Panc1 (cell line): Measurements from ENCODE around the gene ROS1.

Experiments
- CTCF ChIP-seq: fragments of 450-650 bp; IDR thresholded peaks from 2 replicates; pipeline ENCODE4 v1.5.1; 2017; ENCODE audit warnings: mild to moderate bottlenecking
- POLR2AphosphoS5 ChIP-seq: IDR thresholded peaks from 2 replicates; pipeline ENCODE4 v1.6.1; 2012; ENCODE audit warnings: mild to moderate bottlenecking, low read depth, low read length, moderate library complexity
- REST ChIP-seq, 2 experiments: IDR thresholded peaks; 2 replicates each; pipeline ENCODE4 v1.6.1; 2011 to 2012; ENCODE audit warnings: low read depth in 2 of 2, control low read depth in 1 of 2, low read length in 1 of 2, mild to moderate bottlenecking in 1 of 2, moderate library complexity in 1 of 2; ENCODE audit not compliant: insufficient read depth in 1 of 2

- TF ChIP-seq CTCF (peak; percentile 72), POLR2AphosphoS5 (no peak), REST (IDR thresholded peaks at IDR 0.05; ENCODE audit: insufficient read depth in 1 of 2, low read depth in 2 of 2, low read length in 1 of 2) (no peak)
These were observed 73.2 kb downstream of the ROS1 start for GRCh38 chr6:117352466-117353081.
